NCI-H2196 treated with DMSO at 0.1 percent for 48 hours (cell line): ENCODE measurements around the gene GPC5.

Experiments used
- DNase-seq: peaks from one replicate; lab custom pipeline; 2025; ENCODE audit not compliant: unreplicated experiment; lab: John Stamatoyannopoulos, UW

GPC5 gene

GRCh38 chr13:91948736-91949135, 550.3 kb downstream of the GPC5 start:
- DNase-seq: no peak

- no peak for DNase-seq
Observed at GRCh38 chr13:91950803-91951202, 552.4 kb downstream of the GPC5 start.

GRCh38 chr13:91955546-91956355, 557.3 kb downstream of the GPC5 start:
- no peak for DNase-seq

- DNase-seq: no peak
Observed at GRCh38 chr13:91960947-91961346, 562.5 kb downstream of the GPC5 start.

GRCh38 chr13:91962946-91963345, 564.5 kb downstream of the GPC5 start:
- no peak for DNase-seq

- no peak for DNase-seq
Observed at GRCh38 chr13:91965511-91965910, 567.1 kb downstream of the GPC5 start.

- DNase-seq: no peak
Observed at GRCh38 chr13:91978571-91978970, 580.1 kb downstream of the GPC5 start.

GRCh38 chr13:91986761-91987483, 588.5 kb downstream of the GPC5 start:
- DNase-seq: no peak

- no peak for DNase-seq
Observed at GRCh38 chr13:91988331-91988730, 589.9 kb downstream of the GPC5 start.

- DNase-seq: no peak
Observed at GRCh38 chr13:92012787-92013186, 614.4 kb downstream of the GPC5 start.

- no peak for DNase-seq
Observed at GRCh38 chr13:92017737-92018136, 619.3 kb downstream of the GPC5 start.

GRCh38 chr13:92028695-92029094, 630.3 kb downstream of the GPC5 start:
- DNase-seq: no peak

- no peak for DNase-seq
Observed at GRCh38 chr13:92029641-92030040, 631.2 kb downstream of the GPC5 start.

- DNase-seq: no peak
Observed at GRCh38 chr13:92038905-92039304, 640.5 kb downstream of the GPC5 start.

GRCh38 chr13:92042522-92042921, 644.1 kb downstream of the GPC5 start:
- no peak for DNase-seq

- no peak for DNase-seq
Observed at GRCh38 chr13:92044351-92044750, 645.9 kb downstream of the GPC5 start.

- DNase-seq: no peak
Observed at GRCh38 chr13:92054389-92054788, 656.0 kb downstream of the GPC5 start.

- no peak for DNase-seq
Observed at GRCh38 chr13:92074658-92075057, 676.2 kb downstream of the GPC5 start.

- no peak for DNase-seq
Observed at GRCh38 chr13:92097337-92097903, 699.0 kb downstream of the GPC5 start.

- no peak for DNase-seq
Observed at GRCh38 chr13:92101801-92102200, 703.4 kb downstream of the GPC5 start.

- no peak for DNase-seq
Observed at GRCh38 chr13:92103689-92104153, 705.3 kb downstream of the GPC5 start.
